ENCODE results near the gene CRIP3. TPM values are rescaled to one million over a fixed set of nuclear protein-coding genes. Genes with fewer than 3 reads are reported as not detected.

The CRIP3 gene
- total and polyA plus RNA-seq, 2 experiments from 2014 or later: 3.6 to 5.2 TPM

DNA sequence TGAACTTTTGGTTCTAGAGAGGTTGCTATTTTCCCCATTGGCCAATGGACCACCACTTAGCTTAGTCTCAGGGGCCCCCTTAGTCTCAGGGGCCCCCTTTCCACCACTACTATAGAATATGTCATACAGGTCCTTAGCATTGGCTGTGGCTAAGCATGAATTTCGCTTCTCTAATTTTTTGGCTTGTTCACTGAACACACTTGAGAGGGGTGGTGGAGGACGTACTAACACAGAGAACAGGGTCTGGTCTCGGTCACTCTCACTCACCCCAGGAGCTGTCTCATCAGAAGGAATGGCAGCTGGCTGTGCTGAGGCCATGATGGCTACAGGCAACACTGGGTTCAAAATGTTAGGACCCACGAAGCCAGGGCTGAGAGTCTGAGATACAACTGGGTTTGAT lies 30.5 kb upstream of the CRIP3 start:
- no peak overlapping the region for H3K4me3 ChIP-seq
- H3K9me3 ChIP-seq (ENCODE audit: low read depth): no peaks in the 10 kb centered on the region
- H3K27ac ChIP-seq: no peak overlapping the region
- no peaks in the 10 kb centered on the region for H3K27me3 ChIP-seq
- peaks cover 61% of the 10 kb centered on the region for H3K36me3 ChIP-seq
- TF ChIP-seq, protein P1, sequence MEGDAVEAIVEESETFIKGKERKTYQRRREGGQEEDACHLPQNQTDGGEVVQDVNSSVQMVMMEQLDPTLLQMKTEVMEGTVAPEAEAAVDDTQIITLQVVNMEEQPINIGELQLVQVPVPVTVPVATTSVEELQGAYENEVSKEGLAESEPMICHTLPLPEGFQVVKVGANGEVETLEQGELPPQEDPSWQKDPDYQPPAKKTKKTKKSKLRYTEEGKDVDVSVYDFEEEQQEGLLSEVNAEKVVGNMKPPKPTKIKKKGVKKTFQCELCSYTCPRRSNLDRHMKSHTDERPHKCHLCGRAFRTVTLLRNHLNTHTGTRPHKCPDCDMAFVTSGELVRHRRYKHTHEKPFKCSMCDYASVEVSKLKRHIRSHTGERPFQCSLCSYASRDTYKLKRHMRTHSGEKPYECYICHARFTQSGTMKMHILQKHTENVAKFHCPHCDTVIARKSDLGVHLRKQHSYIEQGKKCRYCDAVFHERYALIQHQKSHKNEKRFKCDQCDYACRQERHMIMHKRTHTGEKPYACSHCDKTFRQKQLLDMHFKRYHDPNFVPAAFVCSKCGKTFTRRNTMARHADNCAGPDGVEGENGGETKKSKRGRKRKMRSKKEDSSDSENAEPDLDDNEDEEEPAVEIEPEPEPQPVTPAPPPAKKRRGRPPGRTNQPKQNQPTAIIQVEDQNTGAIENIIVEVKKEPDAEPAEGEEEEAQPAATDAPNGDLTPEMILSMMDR (IDR thresholded peaks at IDR 0.05; ENCODE audit: low read depth, low read length): no peak
- H3K4me1 ChIP-seq (ENCODE audit: low read depth): no peaks in the 10 kb centered on the region
- no peak for DNase-seq (ENCODE audit: low read depth in 1 of 2, low spot score in 1 of 2)

DNA sequence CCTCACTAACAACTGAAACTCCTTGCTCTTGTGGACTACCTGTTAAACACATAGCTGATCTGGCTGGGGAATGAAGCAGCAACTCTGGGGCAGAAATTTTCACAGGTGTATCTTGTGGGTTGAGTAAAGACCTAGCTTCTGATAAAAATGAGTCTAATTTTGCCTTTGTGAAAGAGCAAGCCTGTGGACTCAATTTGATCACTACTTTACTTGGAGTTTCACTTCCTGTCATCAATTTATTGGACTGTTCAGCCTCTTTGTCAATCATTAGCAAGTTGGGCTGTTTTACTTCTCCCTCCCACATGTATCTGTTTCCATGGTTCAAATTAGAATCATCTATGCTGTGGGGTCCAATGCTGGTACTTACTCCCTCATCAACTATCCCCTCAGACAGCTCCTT lies 29.6 kb upstream of the CRIP3 start:
- Histone ChIP-seq H3K4me3 (no peak overlapping the region), H3K36me3 (peaks cover 56% of the 10 kb centered on the region), H3K9me3 (ENCODE audit: low read depth) (no peaks in the 10 kb centered on the region), H3K27me3 (no peaks in the 10 kb centered on the region), H3K27ac (no peak overlapping the region), H3K4me1 (ENCODE audit: low read depth) (no peaks in the 10 kb centered on the region)
- DNase-seq (ENCODE audit: low read depth in 1 of 2, low spot score in 1 of 2): no peak
- TF ChIP-seq, protein P1 (IDR thresholded peaks at IDR 0.05; ENCODE audit: low read depth, low read length): no peak

DNA sequence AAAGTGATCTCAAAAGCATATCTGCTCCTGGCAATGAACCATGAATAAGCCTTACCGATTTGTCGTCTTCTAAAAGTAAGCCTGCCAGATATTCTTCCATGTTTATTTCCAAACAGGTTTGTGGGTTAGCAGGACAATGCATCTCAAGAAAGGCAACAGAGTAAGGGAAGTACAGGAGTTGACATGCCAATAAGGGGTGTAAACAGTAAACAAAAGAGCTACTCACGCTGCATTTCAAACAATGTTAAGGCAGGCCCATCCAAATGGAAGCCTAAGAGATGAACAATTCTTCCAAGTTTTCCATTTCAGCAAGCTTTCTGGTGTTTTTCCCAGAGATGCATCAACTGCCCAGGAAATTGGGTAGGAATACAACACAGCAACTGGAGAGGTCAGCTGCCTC lies 27.8 kb upstream of the CRIP3 start:
- Histone ChIP-seq H3K9me3 (ENCODE audit: low read depth) (no peaks in the 10 kb centered on the region), H3K27me3 (no peaks in the 10 kb centered on the region), H3K36me3 (peaks cover 40% of the 10 kb centered on the region), H3K27ac (no peak overlapping the region), H3K4me1 (ENCODE audit: low read depth) (no peaks in the 10 kb centered on the region), H3K4me3 (no peak overlapping the region)
- TF ChIP-seq, protein P1 (IDR thresholded peaks at IDR 0.05; ENCODE audit: low read depth, low read length): no peak
- DNase-seq (ENCODE audit: low read depth in 1 of 2, low spot score in 1 of 2): peak in 1 of 2 donors; percentile 11

DNA sequence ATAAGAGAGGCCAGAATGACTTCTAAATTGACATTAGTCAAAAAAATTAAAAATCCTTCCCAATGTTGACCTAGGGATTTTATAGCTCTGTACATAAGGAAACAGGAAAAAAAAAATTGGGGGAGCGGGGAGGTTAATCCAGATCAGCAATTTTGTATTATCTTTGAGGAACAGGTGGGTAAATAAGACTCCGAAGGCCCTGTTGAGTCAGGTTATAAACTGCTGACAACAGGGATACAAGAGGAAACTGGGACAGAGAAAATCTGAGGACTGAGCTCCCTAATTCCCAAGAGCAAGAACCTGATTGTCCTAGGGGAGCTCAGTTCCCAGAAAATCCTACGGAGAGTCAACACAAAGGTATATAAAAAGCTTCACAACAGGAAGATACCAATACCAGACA lies 26.8 kb upstream of the CRIP3 start:
- H3K27me3 ChIP-seq: no peaks in the 10 kb centered on the region
- TF ChIP-seq, protein P1 (IDR thresholded peaks at IDR 0.05; ENCODE audit: low read depth, low read length): no peak
- no peak overlapping the region for H3K27ac ChIP-seq
- no peaks in the 10 kb centered on the region for H3K9me3 ChIP-seq (ENCODE audit: low read depth)
- no peak for DNase-seq (ENCODE audit: low read depth in 1 of 2, low spot score in 1 of 2)
- H3K4me3 ChIP-seq: no peak overlapping the region
- H3K4me1 ChIP-seq (ENCODE audit: low read depth): no peaks in the 10 kb centered on the region
- peaks cover 31% of the 10 kb centered on the region for H3K36me3 ChIP-seq

GRCh38 chr6:43334466-43335095 lies 26.0 kb upstream of the CRIP3 start:
- TF ChIP-seq, protein P1 (IDR thresholded peaks at IDR 0.05; ENCODE audit: low read depth, low read length): peak; percentile 60
- no peaks in the 10 kb centered on the region for H3K4me1 ChIP-seq (ENCODE audit: low read depth)
- H3K27me3 ChIP-seq: no peaks in the 10 kb centered on the region

More at GRCh38 chr6:43334466-43335095, 26.0 kb upstream of the CRIP3 start:
- H3K9me3 ChIP-seq (ENCODE audit: low read depth): no peaks in the 10 kb centered on the region
- H3K36me3 ChIP-seq: peaks cover 22% of the 10 kb centered on the region
- H3K27ac ChIP-seq: no peak overlapping the region
- DNase-seq (ENCODE audit: low read depth in 1 of 2, low spot score in 1 of 2): peak; percentile 73 to 77
- no peak overlapping the region for H3K4me3 ChIP-seq

All from cardiac muscle cell (in vitro differentiated cells and primary cell).